Liver (tissue), 9 donors: ENCODE results near the gene WDR45B. TPM values are rescaled to one million over a fixed set of nuclear protein-coding genes. Genes with fewer than 3 reads are reported as not detected.

Source experiments
- DNase-seq: peaks from one replicate; pipeline ENCODE4 v3.0.0-alpha.2; 2017; ENCODE audit warnings: low spot score
- H3K27ac ChIP-seq, 2 donors: one replicate each; pipeline ENCODE4 v1.7.0; 2013; ENCODE audit warnings: inconsistent platforms in 2 of 2, low read length in 2 of 2, control low read depth in 1 of 2, low read depth in 1 of 2, mild to moderate bottlenecking in 1 of 2
- H3K27me3 ChIP-seq, 4 donors: one replicate each; pipeline versions ENCODE4 v1.6.1 to v1.7.0; 2013; ENCODE audit warnings: low read length in 3 of 4, inconsistent platforms in 1 of 4, mild to moderate bottlenecking in 1 of 4, moderate library complexity in 1 of 4; ENCODE audit not compliant: control insufficient read depth in 4 of 4, insufficient read depth in 4 of 4
- H3K36me3 ChIP-seq, 4 donors: one replicate each; pipeline versions ENCODE4 v1.6.1 to v1.7.0; 2013; ENCODE audit warnings: low read length in 3 of 4, mild to moderate bottlenecking in 3 of 4, low read depth in 1 of 4, moderate library complexity in 1 of 4; ENCODE audit not compliant: control insufficient read depth in 4 of 4, insufficient read depth in 3 of 4
- H3K4me1 ChIP-seq, 4 donors: one replicate each; pipeline versions ENCODE4 v1.6.1 to v1.7.0; 2013; ENCODE audit warnings: low read length in 3 of 4, mild to moderate bottlenecking in 3 of 4, moderate library complexity in 1 of 4; ENCODE audit not compliant: control insufficient read depth in 4 of 4, insufficient read depth in 4 of 4
- H3K4me3 ChIP-seq, 3 donors: one replicate each; pipeline versions ENCODE4 v1.6.1 to v1.7.0; 2013; ENCODE audit warnings: low read length in 3 of 3, control low read depth in 1 of 3, low read depth in 1 of 3, mild to moderate bottlenecking in 1 of 3
- H3K9ac ChIP-seq, 2 donors: one replicate each; pipeline ENCODE4 v1.7.0; 2013; ENCODE audit warnings: low read length in 2 of 2, mild to moderate bottlenecking in 2 of 2, moderate library complexity in 2 of 2, control low read depth in 1 of 2, low read depth in 1 of 2
- H3K9me3 ChIP-seq, 4 donors: one replicate each; pipeline versions ENCODE4 v1.6.1 to v1.7.0; 2013; ENCODE audit warnings: low read length in 3 of 4; ENCODE audit not compliant: control insufficient read depth in 4 of 4
- ATF3 ChIP-seq: IDR thresholded peaks from 2 replicates; pipeline ENCODE4 v1.6.1; 2016; ENCODE audit warnings: antibody characterized with exemption
- CTCF ChIP-seq: fragments of 150-350 bp; IDR thresholded peaks from 2 replicates; pipeline ENCODE4 v1.5.1; 2017; ENCODE audit warnings: improper control_type of control experiment, low read depth, low read length; ENCODE audit not compliant: missing input control
- EGR1 ChIP-seq, 2 donors: IDR thresholded peaks; 2 replicates each; pipeline ENCODE4 v1.6.1; 2016 to 2018; ENCODE audit warnings: antibody characterized with exemption in 2 of 2, low read depth in 2 of 2
- FOXA2 ChIP-seq: IDR thresholded peaks from 2 replicates; pipeline ENCODE4 v1.6.1; 2016; ENCODE audit warnings: antibody characterized with exemption
- GABPA ChIP-seq, 2 donors: IDR thresholded peaks in 1 of 2; conservative IDR thresholded peaks in 1 of 2; 2 replicates each; pipeline ENCODE4 v1.6.1; 2016; ENCODE audit warnings: antibody characterized with exemption in 2 of 2, mild to moderate bottlenecking in 1 of 2, moderate library complexity in 1 of 2
- HNF4A ChIP-seq, 2 donors: conservative IDR thresholded peaks; 2 replicates each; pipeline ENCODE4 v1.6.1; 2016; ENCODE audit warnings: antibody characterized with exemption in 2 of 2, mild to moderate bottlenecking in 2 of 2
- JUND ChIP-seq, 2 donors: IDR thresholded peaks; 2 replicates each; pipeline ENCODE4 v1.6.1; 2016; ENCODE audit warnings: antibody characterized with exemption in 2 of 2
- MAX ChIP-seq: IDR thresholded peaks from 2 replicates; pipeline ENCODE4 v1.6.1; 2016; ENCODE audit warnings: antibody characterized with exemption
- RXRA ChIP-seq, 2 donors: IDR thresholded peaks; 2 replicates each; pipeline ENCODE4 v1.6.1; 2017 to 2018; ENCODE audit warnings: antibody characterized with exemption in 2 of 2, mild to moderate bottlenecking in 1 of 2
- WGBS: extraction: QIAGEN DNeasy Blood & Tissue Kit; methylation state at CpG from one replicate; pipeline ENCODE4 v1.1.7; 2013; 5-methylcytosine and 5-hydroxymethylcytosine counted together
- polyA plus RNA-seq, 2 donors: library from polyadenylated mRNA; stranded (reverse) in 1 of 2; unstranded in 1 of 2; fragments of 200-250 nt in 1 of 2; fragments of >200 nt in 1 of 2; fragmentation: Nextera tagmentation in 1 of 2; extraction: Ambion mirVana in 1 of 2; gene quantifications; one replicate each; pipeline versions ENCODE4 v1.2.1 to v1.2.3, GENCODE V29; 2013 to 2015
- total RNA-seq, 2 donors: library from RNA; depleted of rRNA; stranded (reverse); fragments of >200 nt; gene quantifications; one replicate each; pipeline ENCODE4 v1.2.3, GENCODE V29; 2014
- donor health status: healthy.
- donor health status: healthy.
- donor health status: healthy.
- donor health status: healthy.
- donor health status: healthy.

WDR45B gene
- total and polyA plus RNA-seq, 4 donors = 25.4 to 40.9 (median 29.2) TPM

- DNase-seq = no peak
- 94% methylated on average over 14 of the region's 14 CpGs for WGBS
- no peak for TF ChIP-seq CTCF
- TF ChIP-seq ATF3 = no peak
- H3K27me3 ChIP-seq = no peaks in the 10 kb centered on the region
- H3K4me1 ChIP-seq = peaks cover 10 to 16% (median 12%) of the 10 kb centered on the region in 4 donors
- H3K9me3 ChIP-seq = no peaks in the 10 kb centered on the region
- H3K36me3 ChIP-seq = no peaks in the 10 kb centered on the region
- H3K4me3 ChIP-seq = no peak overlapping the region
- H3K9ac ChIP-seq = no peak overlapping the region
- no peak overlapping the region for H3K27ac ChIP-seq
Observed at GRCh38 chr17:82678265-82678891, 30.1 kb upstream of the WDR45B start.

DNA sequence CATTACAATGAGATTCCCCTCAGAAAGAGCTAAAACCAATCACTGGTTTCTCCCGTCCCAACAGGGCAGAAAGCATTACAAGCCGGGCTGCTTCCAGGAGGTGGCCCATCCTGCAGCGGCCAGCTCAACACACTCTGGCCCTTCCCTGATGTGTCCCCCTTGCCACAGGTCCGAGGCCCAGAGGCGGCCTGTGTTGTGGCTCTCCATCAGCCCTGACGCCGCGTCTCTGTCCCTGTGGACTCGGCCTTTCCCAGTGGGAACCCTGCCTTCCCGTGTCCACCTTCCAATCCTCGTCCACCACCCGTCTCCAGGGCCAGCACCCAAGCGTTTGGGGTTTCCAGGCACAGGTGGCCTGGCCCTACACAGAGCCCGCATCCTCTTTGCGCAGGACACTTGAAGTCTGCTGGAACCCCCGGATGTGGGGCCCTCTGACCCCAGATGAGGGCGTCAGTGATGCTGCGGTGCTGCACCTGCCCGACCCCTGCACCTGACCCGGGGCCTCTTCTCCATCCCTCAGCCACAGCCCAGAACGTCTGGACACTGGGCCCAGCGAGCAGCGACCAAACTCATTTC lies 29.2 kb upstream of the WDR45B start:
- H3K27me3 ChIP-seq = no peaks in the 10 kb centered on the region
- no peaks in the 10 kb centered on the region for H3K36me3 ChIP-seq
- H3K4me1 ChIP-seq = peaks cover 10 to 16% (median 13%) of the 10 kb centered on the region in 4 donors
- H3K4me3 ChIP-seq = no peak overlapping the region
- no peak overlapping the region for H3K27ac ChIP-seq
- no peak for DNase-seq
- TF ChIP-seq HNF4A (conservative IDR thresholded peaks at IDR 0.05) (no peak), EGR1 (IDR thresholded peaks at IDR 0.05; ENCODE audit: low read depth in 2 of 2) (no peak), CTCF (no peak), RXRA (IDR thresholded peaks at IDR 0.05) (no peak), FOXA2 (no peak)
- 91% methylated on average over 23 of the region's 23 CpGs for WGBS
- no peak overlapping the region for H3K9ac ChIP-seq
- no peaks in the 10 kb centered on the region for H3K9me3 ChIP-seq

DNA sequence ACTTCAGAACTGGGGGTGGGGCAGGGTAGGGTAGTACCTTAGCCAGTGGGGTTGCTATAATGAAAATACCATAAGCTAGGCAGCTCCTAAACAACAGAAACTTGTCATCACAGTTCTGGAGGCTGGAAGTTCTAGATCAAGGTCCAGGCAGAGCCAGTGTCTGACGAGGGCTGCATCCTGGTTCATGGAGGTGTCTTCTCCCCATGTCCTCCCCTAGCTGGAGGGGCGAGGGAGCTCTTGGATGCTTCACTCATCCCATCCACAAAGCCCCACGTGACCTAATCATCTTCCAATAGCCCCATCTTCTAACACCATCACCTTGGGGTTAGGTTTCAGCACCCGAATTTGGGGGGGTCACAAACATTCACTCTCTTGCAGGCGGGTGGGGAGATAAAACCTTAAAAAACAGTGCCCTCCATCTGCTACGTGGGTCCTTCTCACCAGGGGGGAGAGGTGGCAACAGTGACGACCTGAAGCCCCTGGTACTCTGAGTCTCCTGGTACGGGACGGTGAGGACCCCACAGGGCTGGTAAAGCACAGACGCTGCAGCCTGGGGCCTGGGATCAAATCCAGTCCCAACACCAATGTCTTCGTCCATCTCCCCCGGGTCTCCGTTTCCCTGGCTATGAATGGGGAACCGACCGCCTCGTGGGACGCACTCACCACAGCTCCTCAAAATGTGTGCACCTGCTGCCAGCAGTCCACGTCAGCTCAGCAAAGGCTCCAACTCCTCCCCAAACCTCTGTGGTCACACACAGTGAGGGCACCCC lies 27.4 kb upstream of the WDR45B start:
- Histone ChIP-seq H3K9ac (no peak overlapping the region), H3K36me3 (no peaks in the 10 kb centered on the region), H3K27ac (peak overlapping the region in 1 of 2 donors; percentile 18), H3K4me1 (peaks cover 10 to 16% (median 13%) of the 10 kb centered on the region in 4 donors), H3K27me3 (no peaks in the 10 kb centered on the region), H3K4me3 (no peak overlapping the region), H3K9me3 (no peaks in the 10 kb centered on the region)
- DNase-seq = no peak
- 86% methylated on average over 18 of the region's 18 CpGs for WGBS
- TF ChIP-seq MAX (no peak), FOXA2 (no peak), JUND (IDR thresholded peaks at IDR 0.05) (no peak), CTCF (no peak), HNF4A (conservative IDR thresholded peaks at IDR 0.05) (peak in 1 of 2 donors; percentile 15), GABPA (IDR thresholded peaks at IDR 0.05 in 1 of 2, conservative IDR thresholded peaks at IDR 0.05 in 1 of 2) (no peak), ATF3 (no peak)
